ENCODE results near the gene STAT5A. TPM values are rescaled to one million over a fixed set of nuclear protein-coding genes. Genes with fewer than 3 reads are reported as not detected.

The STAT5A gene
- total RNA-seq, 1 experiment from 2014 or later = 3.4 TPM

DNA sequence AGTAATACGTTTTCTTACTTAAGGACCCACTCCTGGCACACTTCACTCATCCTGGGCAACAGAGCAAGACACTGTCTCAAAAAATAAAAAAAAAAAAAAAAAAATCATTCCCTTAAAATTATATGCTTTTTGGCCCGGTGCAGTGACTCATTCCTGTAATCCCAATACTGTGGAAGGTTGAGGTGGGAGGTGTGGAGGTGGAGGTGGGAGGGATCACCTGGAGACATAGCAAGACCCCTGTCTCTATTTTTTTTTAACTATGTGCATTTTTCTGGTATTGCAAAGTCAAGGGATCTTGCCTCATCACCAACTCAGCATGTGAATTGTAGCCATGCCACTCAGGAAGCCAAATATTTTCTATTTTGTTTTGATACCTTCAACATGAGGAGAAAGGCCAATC is 21.8 kb upstream of the STAT5A start:
- peaks cover 44% of the 10 kb centered on the region for H3K79me2 ChIP-seq (ENCODE audit: low read depth)

GRCh38 chr17:42266918-42267766 is 21.2 kb upstream of the STAT5A start:
- peak in 1 of 2 experiments; percentile 93 for DNase-seq

More for the DNA sequence above, 21.8 kb upstream of the STAT5A start:
- intact Hi-C loops (cut with micrococcal nuclease; ENCODE audit: unreplicated experiment) = no loop called here
- H3K4me1 ChIP-seq (replicated peaks; ENCODE audit: insufficient read depth) = peaks cover 21% of the 10 kb centered on the region
- no peak for DNase-seq
- no peaks in the 10 kb centered on the region for H3K9me3 ChIP-seq (ENCODE audit: insufficient read depth, low read depth)
- H2AFZ ChIP-seq = no peak overlapping the region
- H3K4me2 ChIP-seq = peak overlapping the region; percentile 44
- H3K36me3 ChIP-seq (ENCODE audit: low read depth) = no peaks in the 10 kb centered on the region
- CTCF ChIA-PET = no interaction called here
- 0 out of 2 replicates have a peak, but pooled peaks cover 4% of the 10 kb centered on the region for H4K20me1 ChIP-seq (ENCODE audit: insufficient read depth)
- POLR2A ChIA-PET (ENCODE audit: unreplicated experiment) = no interaction called here
- no TSS peak for BruUV-seq (replicated peaks)
- H3F3A ChIP-seq (ENCODE audit: insufficient read depth, low read depth) = peaks cover 24% of the 10 kb centered on the region
- TF ChIP-seq EZH2 (IDR thresholded peaks at IDR 0.05; ENCODE audit: low read depth) (no peak), CTCF (conservative IDR thresholded peaks at IDR 0.05) (no peak)
- no peaks in the 10 kb centered on the region for H3K27me3 ChIP-seq (ENCODE audit: insufficient read depth, low read depth)
- H3K27ac ChIP-seq = peak overlapping the region; percentile 82
- no peaks in the 10 kb centered on the region for H3K9me2 ChIP-seq (ENCODE audit: insufficient read depth)
- H3K4me3 ChIP-seq = no peak overlapping the region

DNA sequence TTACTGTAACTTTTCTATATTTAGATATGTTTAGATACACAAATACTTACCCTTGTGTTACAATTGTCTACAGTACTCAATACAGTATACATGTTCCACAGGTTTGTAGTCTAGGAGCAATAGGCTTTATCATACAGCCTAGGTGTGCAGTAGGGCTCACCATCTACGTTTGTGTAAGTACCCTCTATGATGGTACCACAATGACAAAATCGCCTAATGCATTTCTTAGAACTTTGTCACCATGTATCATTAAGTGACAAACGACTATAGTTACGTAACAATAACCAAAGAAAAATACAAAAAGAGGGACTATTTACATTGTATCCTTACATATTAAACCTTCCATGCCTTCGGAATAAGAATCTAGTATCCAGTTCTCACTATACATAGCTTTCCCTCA is 20.1 kb upstream of the STAT5A start:
- Histone ChIP-seq H3K4me1 (replicated peaks; ENCODE audit: insufficient read depth) (peaks cover 21% of the 10 kb centered on the region), H3K79me2 (ENCODE audit: low read depth) (peaks cover 56% of the 10 kb centered on the region), H3K27me3 (ENCODE audit: insufficient read depth, low read depth) (no peaks in the 10 kb centered on the region), H3K27ac (no peak overlapping the region), H3F3A (ENCODE audit: insufficient read depth, low read depth) (peaks cover 24% of the 10 kb centered on the region), H3K4me3 (no peak overlapping the region), H2AFZ (no peak overlapping the region), H3K36me3 (ENCODE audit: low read depth) (no peaks in the 10 kb centered on the region), H3K9me2 (ENCODE audit: insufficient read depth) (no peaks in the 10 kb centered on the region), H3K9me3 (ENCODE audit: insufficient read depth, low read depth) (no peaks in the 10 kb centered on the region), H4K20me1 (ENCODE audit: insufficient read depth) (0 out of 2 replicates have a peak, but pooled peaks cover 4% of the 10 kb centered on the region), H3K4me2 (no peak overlapping the region)
- BruUV-seq (replicated peaks) = no TSS peak
- no peak for DNase-seq
- ChIA-PET POLR2A (ENCODE audit: unreplicated experiment) (interaction anchor here (0.6 kb wide), 1 partner anchor 248 kb away, joined by 3 read pairs; the partner anchor contains the start of gene NKIRAS2), CTCF (no interaction called here)
- TF ChIP-seq CTCF (conservative IDR thresholded peaks at IDR 0.05) (no peak), EZH2 (IDR thresholded peaks at IDR 0.05; ENCODE audit: low read depth) (no peak)
- intact Hi-C loops (cut with micrococcal nuclease; ENCODE audit: unreplicated experiment) = no loop called here

More at GRCh38 chr17:42266918-42267766, 21.2 kb upstream of the STAT5A start:
- TF ChIP-seq CTCF (conservative IDR thresholded peaks at IDR 0.05) = no peak
- TF ChIP-seq EZH2 (IDR thresholded peaks at IDR 0.05; ENCODE audit: low read depth) = no peak
- peaks cover 24% of the 10 kb centered on the region for H3F3A ChIP-seq (ENCODE audit: insufficient read depth, low read depth)
- H3K4me3 ChIP-seq = no peak overlapping the region
- H3K79me2 ChIP-seq (ENCODE audit: low read depth) = peaks cover 48% of the 10 kb centered on the region
- H3K4me2 ChIP-seq = peak overlapping the region; percentile 44
- ChIA-PET POLR2A (ENCODE audit: unreplicated experiment) (interaction anchor here (0.6 kb wide), 1 partner anchor 9 kb away, joined by 4 read pairs; no protein-coding TSS in a partner anchor), CTCF (interaction anchor here (0.6 kb wide), 1 partner anchor 189 kb away, joined by 3 read pairs; no protein-coding TSS in a partner anchor)
- H3K4me1 ChIP-seq (replicated peaks; ENCODE audit: insufficient read depth) = peaks cover 21% of the 10 kb centered on the region
- no peaks in the 10 kb centered on the region for H3K9me2 ChIP-seq (ENCODE audit: insufficient read depth)
- no peaks in the 10 kb centered on the region for H3K27me3 ChIP-seq (ENCODE audit: insufficient read depth, low read depth)
- H3K27ac ChIP-seq = peak overlapping the region; percentile 82
- intact Hi-C loops (cut with micrococcal nuclease; ENCODE audit: unreplicated experiment) = no loop called here
- H4K20me1 ChIP-seq (ENCODE audit: insufficient read depth) = 0 out of 2 replicates have a peak, but pooled peaks cover 4% of the 10 kb centered on the region
- no peaks in the 10 kb centered on the region for H3K9me3 ChIP-seq (ENCODE audit: insufficient read depth, low read depth)
- no TSS peak for BruUV-seq (replicated peaks)
- no peaks in the 10 kb centered on the region for H3K36me3 ChIP-seq (ENCODE audit: low read depth)
- H2AFZ ChIP-seq = no peak overlapping the region

All from PC-9 (cell line).